ENCODE data around the gene OPCML. TPM values are rescaled to one million over a fixed set of nuclear protein-coding genes. Genes with fewer than 3 reads are reported as not detected.

OPCML gene
- polyA plus RNA-seq, 3 donors: not detected

- H3K4me3 Mint-ChIP-seq: peak overlapping the region in 1 of 2 donors; percentile 54
- H4K20me1 ChIP-seq (ENCODE audit: insufficient read depth, low read length): no peaks in the 10 kb centered on the region
- 80% methylated on average over 4 of the region's 4 CpGs for WGBS (ENCODE audit: insufficient coverage)
- no peak overlapping the region for H3K27ac Mint-ChIP-seq
- no peaks in the 10 kb centered on the region for H3K4me1 ChIP-seq (ENCODE audit: control insufficient read depth in 1 of 2, insufficient read depth in 2 of 2, low read length in 2 of 2)
- peaks cover 2% of the 10 kb centered on the region for H3K4me1 Mint-ChIP-seq
- no peak overlapping the region for H3K9ac ChIP-seq (ENCODE audit: insufficient read depth, low read length, poor library complexity, severe bottlenecking)
- no peak for DNase-seq
- no peaks in the 10 kb centered on the region for H3K36me3 ChIP-seq (replicated peaks in 1 of 2; ENCODE audit: control insufficient read depth in 1 of 2, insufficient read depth in 2 of 2, low read length in 2 of 2)
- intact Hi-C loops (cut with micrococcal nuclease): no loop called here
- H3K4me2 ChIP-seq (replicated peaks; ENCODE audit: extremely low read depth, low read length, poor library complexity, severe bottlenecking): no peak overlapping the region
- no peak overlapping the region for H2AFZ ChIP-seq (ENCODE audit: insufficient read depth, low read depth, low read length, poor library complexity, severe bottlenecking)
- peaks cover 5 to 11% (median 9%) of the 10 kb centered on the region in 3 donors for H3K27me3 Mint-ChIP-seq (ENCODE audit: low read depth in 3 of 3)
- H3K36me3 Mint-ChIP-seq: no peaks in the 10 kb centered on the region
- H3K9me3 Mint-ChIP-seq: no peaks in the 10 kb centered on the region
- H3K9me3 ChIP-seq (replicated peaks in 1 of 2; ENCODE audit: control insufficient read depth in 1 of 2, insufficient read depth in 1 of 2, low read length in 2 of 2): no peaks in the 10 kb centered on the region
- TF ChIP-seq CTCF (IDR thresholded peaks at IDR 0.05): no peak
- no peak overlapping the region for H3K27ac ChIP-seq (ENCODE audit: low read depth in 1 of 2, low read length in 2 of 2)
- no peaks in the 10 kb centered on the region for H3K79me2 ChIP-seq (ENCODE audit: insufficient read depth, low read length)
- no peak overlapping the region for H3K4me3 ChIP-seq (replicated peaks in 1 of 3; ENCODE audit: low read depth in 2 of 3, low read length in 3 of 3)
- H3K27me3 ChIP-seq (ENCODE audit: control insufficient read depth in 2 of 2, insufficient read depth in 2 of 2, low read length in 2 of 2): no peaks in the 10 kb centered on the region
These were observed 395.9 kb downstream of the OPCML start for GRCh38 chr11:133136376-133136775.

- intact Hi-C loops (cut with micrococcal nuclease): no loop called here
- DNase-seq: peak; percentile 7 to 32 (median 10)
These were observed 397.8 kb downstream of the OPCML start for GRCh38 chr11:133134314-133135173.

More at GRCh38 chr11:133134314-133135173, 397.8 kb downstream of the OPCML start:
- Histone ChIP-seq H3K4me3 (replicated peaks in 1 of 3; ENCODE audit: low read depth in 2 of 3, low read length in 3 of 3) (no peak overlapping the region), H2AFZ (ENCODE audit: insufficient read depth, low read depth, low read length, poor library complexity, severe bottlenecking) (no peak overlapping the region), H3K9me3 (replicated peaks in 1 of 2; ENCODE audit: control insufficient read depth in 1 of 2, insufficient read depth in 1 of 2, low read length in 2 of 2) (no peaks in the 10 kb centered on the region), H4K20me1 (ENCODE audit: insufficient read depth, low read length) (no peaks in the 10 kb centered on the region), H3K79me2 (ENCODE audit: insufficient read depth, low read length) (no peaks in the 10 kb centered on the region), H3K27me3 (ENCODE audit: control insufficient read depth in 2 of 2, insufficient read depth in 2 of 2, low read length in 2 of 2) (no peaks in the 10 kb centered on the region), H3K9ac (ENCODE audit: insufficient read depth, low read length, poor library complexity, severe bottlenecking) (no peak overlapping the region), H3K4me1 (ENCODE audit: control insufficient read depth in 1 of 2, insufficient read depth in 2 of 2, low read length in 2 of 2) (no peaks in the 10 kb centered on the region), H3K36me3 (replicated peaks in 1 of 2; ENCODE audit: control insufficient read depth in 1 of 2, insufficient read depth in 2 of 2, low read length in 2 of 2) (no peaks in the 10 kb centered on the region), H3K27ac (ENCODE audit: low read depth in 1 of 2, low read length in 2 of 2) (no peak overlapping the region), H3K4me2 (replicated peaks; ENCODE audit: extremely low read depth, low read length, poor library complexity, severe bottlenecking) (no peak overlapping the region)
- Mint-ChIP-seq H3K36me3 (no peaks in the 10 kb centered on the region), H3K27me3 (ENCODE audit: low read depth in 3 of 3) (peaks cover 5 to 10% (median 6%) of the 10 kb centered on the region in 3 donors), H3K4me3 (no peak overlapping the region), H3K4me1 (peaks cover 2% of the 10 kb centered on the region), H3K9me3 (no peaks in the 10 kb centered on the region), H3K27ac (no peak overlapping the region)
- WGBS (ENCODE audit: insufficient coverage): 11% methylated on average over 10 of the region's 11 CpGs
- peak; percentile 84 for TF ChIP-seq CTCF (IDR thresholded peaks at IDR 0.05)
